Measurements from ENCODE around the gene GGCX.
"Not testable (repeated sequence)": the region's sequence is repeated elsewhere in the genome, so short reads cannot be mapped to it uniquely, and the experiment has no call there.

GGCX gene

DNA sequence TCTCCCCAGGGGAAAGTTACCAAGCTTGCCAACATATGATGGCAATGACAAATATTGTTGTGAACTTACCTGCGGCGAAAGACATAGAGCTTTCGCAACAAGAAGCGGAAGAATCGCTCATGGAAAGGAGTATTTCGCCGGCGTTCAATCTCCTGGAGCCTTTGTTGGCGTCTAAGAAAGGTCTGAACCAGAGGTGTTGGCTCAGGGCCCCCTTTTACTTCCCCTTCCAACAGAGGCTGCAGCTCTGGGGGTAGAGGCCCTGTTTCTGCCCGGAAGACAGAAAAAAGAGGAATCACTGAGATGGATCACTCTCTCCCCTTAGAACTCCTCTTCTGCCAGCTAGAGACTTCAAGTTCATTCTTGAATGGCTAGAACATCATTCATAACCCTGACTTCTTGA, 10.8 kb downstream of the GGCX start:
- H3K4me3 ChIP-seq (ENCODE audit: low read depth, low read length): no peak overlapping the region
- TF ChIP-seq, protein P1, sequence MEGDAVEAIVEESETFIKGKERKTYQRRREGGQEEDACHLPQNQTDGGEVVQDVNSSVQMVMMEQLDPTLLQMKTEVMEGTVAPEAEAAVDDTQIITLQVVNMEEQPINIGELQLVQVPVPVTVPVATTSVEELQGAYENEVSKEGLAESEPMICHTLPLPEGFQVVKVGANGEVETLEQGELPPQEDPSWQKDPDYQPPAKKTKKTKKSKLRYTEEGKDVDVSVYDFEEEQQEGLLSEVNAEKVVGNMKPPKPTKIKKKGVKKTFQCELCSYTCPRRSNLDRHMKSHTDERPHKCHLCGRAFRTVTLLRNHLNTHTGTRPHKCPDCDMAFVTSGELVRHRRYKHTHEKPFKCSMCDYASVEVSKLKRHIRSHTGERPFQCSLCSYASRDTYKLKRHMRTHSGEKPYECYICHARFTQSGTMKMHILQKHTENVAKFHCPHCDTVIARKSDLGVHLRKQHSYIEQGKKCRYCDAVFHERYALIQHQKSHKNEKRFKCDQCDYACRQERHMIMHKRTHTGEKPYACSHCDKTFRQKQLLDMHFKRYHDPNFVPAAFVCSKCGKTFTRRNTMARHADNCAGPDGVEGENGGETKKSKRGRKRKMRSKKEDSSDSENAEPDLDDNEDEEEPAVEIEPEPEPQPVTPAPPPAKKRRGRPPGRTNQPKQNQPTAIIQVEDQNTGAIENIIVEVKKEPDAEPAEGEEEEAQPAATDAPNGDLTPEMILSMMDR (IDR thresholded peaks at IDR 0.05; ENCODE audit: borderline replicate concordance, insufficient read depth, low read depth, low read length): no peak

DNA sequence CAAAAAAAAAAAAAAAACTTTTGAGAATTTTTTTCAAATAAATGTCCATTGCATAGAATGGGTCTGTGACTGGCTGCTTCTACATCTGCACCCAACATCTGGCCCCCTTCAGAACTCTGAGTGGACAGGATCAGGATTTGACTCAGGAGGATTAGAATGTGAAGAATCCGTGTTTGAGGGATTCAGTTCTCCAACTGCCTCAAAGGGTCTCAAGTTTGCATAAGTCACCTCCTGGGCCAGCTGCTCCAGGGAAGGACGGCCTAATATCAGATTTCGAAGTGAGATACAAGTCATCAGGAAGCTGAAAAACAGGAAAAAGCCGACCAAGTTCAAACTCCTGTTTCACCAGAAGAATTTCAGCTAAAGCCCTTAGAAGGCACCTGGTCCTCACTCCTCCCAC, 11.5 kb downstream of the GGCX start:
- TF ChIP-seq, protein P1 (IDR thresholded peaks at IDR 0.05; ENCODE audit: borderline replicate concordance, insufficient read depth, low read depth, low read length): no peak
- no peak overlapping the region for H3K4me3 ChIP-seq (ENCODE audit: low read depth, low read length)

DNA sequence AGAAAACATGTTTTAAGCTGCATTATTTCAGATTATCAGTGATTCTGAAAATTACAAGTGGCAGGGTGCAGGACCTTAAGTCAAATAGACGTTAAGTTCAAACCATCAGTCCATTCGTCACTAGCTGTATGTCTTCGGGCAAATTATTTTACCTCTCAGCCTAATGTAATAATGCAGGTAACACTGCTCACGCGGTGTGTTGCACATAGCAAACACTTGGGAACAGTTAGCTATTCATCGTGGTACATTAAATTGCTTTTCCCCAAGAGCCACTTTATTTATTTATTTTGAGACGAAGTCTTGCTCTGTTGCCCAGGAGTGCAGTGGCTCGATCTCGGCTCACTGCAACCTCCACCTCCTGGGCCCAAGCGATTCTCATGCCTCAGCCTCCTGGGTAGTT, 12.2 kb downstream of the GGCX start:
- TF ChIP-seq, protein P1 (IDR thresholded peaks at IDR 0.05; ENCODE audit: borderline replicate concordance, insufficient read depth, low read depth, low read length): no peak
- no peak overlapping the region for H3K4me3 ChIP-seq (ENCODE audit: low read depth, low read length)

DNA sequence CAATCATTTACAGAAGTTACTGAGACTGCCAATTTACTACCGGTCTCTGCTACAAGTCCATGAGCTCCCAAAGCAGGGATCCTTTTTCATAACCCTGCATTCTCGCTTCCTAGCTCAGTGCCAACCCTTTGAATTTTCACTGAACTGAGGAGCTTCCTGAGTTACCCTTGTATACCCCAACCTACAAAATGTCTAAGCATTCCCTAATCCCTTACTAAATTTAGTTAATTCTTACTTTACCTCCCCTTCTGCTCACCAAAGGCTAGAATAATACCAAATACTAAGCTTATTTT, 12.7 kb downstream of the GGCX start:
- TF ChIP-seq, protein P1 (IDR thresholded peaks at IDR 0.05; ENCODE audit: borderline replicate concordance, insufficient read depth, low read depth, low read length): no peak
- no peak overlapping the region for H3K4me3 ChIP-seq (ENCODE audit: low read depth, low read length)

DNA sequence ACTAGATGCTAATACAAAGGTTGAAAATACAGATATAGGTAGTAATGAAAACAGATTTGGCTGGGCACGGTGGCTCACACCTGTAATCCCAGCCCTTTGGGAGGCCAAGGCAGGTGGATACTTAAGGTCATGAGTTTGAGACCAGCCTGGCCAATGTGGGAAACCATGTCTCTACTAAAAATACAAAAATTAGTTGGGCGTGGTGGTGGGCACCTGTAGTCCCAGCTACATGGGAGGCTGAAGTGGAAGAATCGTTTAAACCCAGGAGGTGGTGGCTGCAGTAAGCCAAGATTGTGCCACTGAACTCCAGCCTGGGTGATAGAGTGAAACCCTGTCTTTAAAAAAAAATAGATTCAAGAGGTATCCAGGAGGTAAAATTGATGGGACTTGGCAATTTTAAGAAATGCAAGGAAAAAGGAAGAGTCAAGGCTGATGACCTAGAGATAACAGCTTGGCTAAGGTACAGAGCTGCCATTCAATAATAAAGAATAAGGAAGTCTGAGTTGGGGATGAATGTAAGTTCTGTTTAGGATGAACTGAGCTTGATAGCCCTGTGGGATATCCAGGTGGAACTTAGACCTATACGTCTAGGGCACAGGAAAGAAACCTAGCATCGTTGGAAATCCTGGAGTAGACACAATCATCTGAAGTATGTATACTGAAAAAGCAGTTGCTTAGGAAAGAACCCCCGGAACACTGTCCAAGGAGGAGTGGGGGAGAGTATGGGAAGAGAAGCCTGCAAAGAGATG, 13.3 kb downstream of the GGCX start:
- TF ChIP-seq, protein P1 (IDR thresholded peaks at IDR 0.05; ENCODE audit: borderline replicate concordance, insufficient read depth, low read depth, low read length): no peak
- H3K4me3 ChIP-seq (ENCODE audit: low read depth, low read length): no peak overlapping the region

DNA sequence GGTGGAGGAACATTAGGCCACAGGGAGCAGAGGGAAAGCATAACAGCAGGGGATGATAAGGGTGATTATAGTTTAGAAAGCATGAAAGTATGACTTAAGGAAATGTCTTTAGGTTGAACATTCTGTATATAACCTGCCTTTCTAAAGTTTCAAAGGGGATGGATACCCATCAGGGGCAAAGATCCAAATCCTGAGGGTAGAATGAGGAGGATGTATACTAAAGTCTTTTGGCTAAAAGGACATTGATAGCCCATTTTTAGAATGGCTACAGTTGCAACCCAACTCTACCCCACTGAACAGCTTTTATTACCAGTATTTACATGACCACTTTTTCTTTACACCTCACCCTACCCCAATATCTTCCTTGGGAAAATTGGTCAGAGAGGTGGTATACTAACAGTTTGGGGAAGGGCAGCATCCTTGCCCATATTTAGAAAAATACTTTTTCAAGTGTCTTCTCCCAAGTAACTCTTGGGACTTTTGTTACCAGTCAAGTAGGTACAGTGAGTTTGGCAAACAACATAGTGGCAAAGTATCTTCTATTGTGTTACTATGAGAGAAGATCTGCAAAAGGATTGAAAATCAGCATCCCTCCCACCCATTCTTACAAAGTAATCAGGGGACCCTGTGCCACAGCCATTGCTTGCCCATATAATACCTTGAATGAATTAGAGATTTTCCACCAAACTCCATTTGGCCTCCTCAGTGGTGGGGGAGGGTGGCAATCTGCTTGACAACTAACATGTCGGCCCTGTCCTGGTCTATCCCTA, 14.0 kb downstream of the GGCX start:
- TF ChIP-seq, protein P1 (IDR thresholded peaks at IDR 0.05; ENCODE audit: borderline replicate concordance, insufficient read depth, low read depth, low read length): no peak
- H3K4me3 ChIP-seq (ENCODE audit: low read depth, low read length): no peak overlapping the region

DNA sequence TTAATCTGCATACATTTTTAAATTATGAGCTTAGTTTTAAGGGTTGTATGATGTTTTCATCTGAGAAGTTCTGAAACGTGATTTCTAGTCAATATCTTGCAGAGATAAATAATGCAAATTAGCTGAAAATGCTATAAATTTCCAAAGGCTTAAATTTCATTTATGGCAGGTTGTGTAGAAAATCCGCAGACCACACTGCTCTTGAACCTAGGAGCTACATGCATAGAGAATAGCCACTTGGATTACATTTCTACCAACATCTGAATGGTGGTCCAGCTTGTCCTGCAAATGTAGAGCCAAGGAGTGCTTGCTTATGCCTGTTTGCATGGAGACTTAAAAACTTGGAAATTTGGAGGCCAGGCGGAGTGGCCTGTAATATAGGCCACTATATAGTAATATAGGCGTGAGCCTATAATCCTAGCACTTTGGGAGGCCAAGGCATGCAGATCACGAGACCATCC, 15.5 kb downstream of the GGCX start:
- TF ChIP-seq, protein P1 (IDR thresholded peaks at IDR 0.05; ENCODE audit: borderline replicate concordance, insufficient read depth, low read depth, low read length): no peak
- H3K4me3 ChIP-seq (ENCODE audit: low read depth, low read length): no peak overlapping the region

DNA sequence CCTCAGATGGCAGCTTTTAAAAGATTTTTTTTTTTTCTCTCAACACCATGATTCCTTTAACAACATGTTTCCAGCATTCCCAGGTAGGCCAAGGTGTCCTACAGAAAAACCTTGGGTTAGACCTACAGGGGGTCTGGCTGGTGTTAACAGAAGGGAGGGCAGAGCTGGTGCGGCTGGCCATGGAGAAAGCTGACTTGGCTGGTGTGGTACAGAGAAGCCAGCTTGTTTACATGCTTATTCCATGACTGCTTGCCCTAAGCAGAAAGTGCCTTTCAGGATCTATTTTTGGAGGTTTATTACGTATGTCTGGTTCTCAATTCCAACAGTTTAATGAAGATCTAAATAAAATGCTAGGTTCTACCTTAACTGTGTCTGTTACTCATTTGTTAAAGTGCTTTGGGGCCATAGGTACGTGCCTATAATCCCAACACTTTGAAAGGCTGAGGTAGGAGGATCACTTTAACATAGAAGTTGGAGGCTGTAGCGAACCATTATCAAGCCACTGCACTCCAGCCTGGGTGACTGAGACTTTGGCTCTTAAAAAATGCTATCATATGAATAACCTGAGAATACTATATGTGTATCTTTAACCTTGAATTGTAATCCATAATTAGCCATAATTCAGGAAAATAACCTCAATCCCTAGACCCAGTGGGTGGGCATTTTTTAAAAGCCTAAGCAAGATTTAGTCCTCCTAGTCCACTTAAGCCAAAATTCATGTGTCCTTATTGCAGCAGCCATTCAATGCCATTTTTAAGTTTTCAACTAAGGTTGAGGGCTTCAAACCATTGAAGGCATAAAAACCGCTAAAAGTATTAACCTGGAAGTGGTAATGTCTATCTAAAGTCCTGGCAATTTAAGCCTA, 16.1 kb downstream of the GGCX start:
- not testable (repeated sequence) for H3K4me3 ChIP-seq (ENCODE audit: low read depth, low read length)

DNA sequence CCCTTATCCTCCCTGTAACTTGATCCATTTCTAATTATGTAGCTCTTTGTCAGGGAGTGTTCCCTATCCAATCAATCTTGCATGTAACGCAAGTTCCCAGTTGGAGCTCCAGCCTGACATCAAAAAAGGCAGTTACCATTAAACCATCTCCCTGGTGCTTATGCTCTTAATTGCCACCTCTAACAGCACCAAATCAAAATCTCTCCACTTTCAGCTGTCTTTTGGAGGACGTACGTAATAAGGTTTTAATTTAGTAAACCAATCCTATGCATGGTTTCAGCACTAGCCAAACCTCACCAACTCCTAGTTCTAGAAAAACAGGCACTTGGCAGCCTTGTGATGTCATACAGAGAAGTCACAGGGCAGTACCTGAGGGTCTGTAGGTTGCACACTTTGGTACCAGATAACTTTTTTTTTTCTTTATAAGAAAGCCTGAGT, 17.0 kb downstream of the GGCX start:
- H3K4me3 ChIP-seq (ENCODE audit: low read depth, low read length): not testable (repeated sequence)
